ENCODE measurements around the gene HSD17B14. TPM values are rescaled to one million over a fixed set of nuclear protein-coding genes. Genes with fewer than 3 reads are reported as not detected.

The HSD17B14 gene
- total RNA-seq, 4 donors from 2014 or later: 1.6 to 6.6 (median 5.4) TPM

DNA sequence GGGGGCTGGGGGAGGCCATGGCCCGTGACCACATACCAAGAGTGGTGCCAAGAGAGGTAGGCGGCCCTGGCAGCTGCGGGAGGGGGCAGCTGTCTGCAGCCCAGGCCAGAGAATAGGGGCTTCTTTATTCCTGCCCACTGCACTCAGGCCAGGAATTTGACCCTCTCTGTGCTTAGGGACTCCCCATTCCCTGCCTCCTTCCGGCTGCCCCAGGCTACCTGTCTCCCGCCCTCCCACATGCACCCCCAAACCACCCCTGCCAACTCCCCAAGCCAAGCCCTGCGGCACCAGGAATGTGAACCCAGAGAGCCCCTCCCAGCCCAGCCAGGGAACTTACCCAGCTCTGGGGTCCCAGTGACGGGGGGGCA lies 31.4 kb upstream of the HSD17B14 start:
- 18 to 46% methylated on average over 7 of the region's 7 CpGs for WGBS, 2 donors
- intact Hi-C loops (cut with DNase I; ENCODE audit: low total_unique reads): no loop called here
- DNase-seq (ENCODE audit: low spot score in 2 of 2): no peak
- H3K4me3 ChIP-seq (ENCODE audit: low read depth, poor library complexity, severe bottlenecking): no peak overlapping the region
- TF ChIP-seq POLR2A (IDR thresholded peaks at IDR 0.05): no peak
- TF ChIP-seq, protein P1, sequence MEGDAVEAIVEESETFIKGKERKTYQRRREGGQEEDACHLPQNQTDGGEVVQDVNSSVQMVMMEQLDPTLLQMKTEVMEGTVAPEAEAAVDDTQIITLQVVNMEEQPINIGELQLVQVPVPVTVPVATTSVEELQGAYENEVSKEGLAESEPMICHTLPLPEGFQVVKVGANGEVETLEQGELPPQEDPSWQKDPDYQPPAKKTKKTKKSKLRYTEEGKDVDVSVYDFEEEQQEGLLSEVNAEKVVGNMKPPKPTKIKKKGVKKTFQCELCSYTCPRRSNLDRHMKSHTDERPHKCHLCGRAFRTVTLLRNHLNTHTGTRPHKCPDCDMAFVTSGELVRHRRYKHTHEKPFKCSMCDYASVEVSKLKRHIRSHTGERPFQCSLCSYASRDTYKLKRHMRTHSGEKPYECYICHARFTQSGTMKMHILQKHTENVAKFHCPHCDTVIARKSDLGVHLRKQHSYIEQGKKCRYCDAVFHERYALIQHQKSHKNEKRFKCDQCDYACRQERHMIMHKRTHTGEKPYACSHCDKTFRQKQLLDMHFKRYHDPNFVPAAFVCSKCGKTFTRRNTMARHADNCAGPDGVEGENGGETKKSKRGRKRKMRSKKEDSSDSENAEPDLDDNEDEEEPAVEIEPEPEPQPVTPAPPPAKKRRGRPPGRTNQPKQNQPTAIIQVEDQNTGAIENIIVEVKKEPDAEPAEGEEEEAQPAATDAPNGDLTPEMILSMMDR (IDR thresholded peaks at IDR 0.05): no peak

DNA sequence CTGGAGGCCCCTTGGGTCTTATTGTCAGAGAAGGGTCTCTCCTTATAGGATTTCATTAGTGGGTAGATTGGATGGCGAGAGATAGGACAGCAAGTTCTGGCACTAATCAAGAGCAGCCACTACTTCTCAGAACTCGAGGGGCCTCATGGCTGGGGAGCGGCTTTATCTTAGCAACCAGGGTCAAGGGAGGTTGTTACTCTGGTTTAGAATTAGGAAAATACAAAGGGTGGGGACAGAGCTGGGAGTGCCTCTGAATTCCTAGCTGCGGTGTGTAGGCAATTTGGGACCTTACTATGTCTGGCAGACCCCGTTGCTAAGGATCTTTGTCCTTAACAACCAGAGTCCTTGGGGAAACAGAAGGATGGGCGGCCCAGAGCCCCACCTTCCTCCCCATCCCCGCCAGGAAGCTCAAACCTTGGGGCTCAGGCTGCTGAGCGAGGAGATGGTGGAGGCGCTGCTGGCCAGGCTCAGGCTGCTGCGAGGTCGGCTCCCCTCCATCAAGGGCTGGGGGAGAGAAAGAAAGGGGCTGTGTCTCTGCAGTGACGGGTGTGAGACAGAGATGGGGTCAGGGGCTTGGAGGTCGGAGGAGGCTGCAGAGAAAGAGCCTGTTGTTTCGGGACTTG lies 30.9 kb upstream of the HSD17B14 start:
- intact Hi-C loops (cut with DNase I; ENCODE audit: low total_unique reads): no loop called here
- DNase-seq (ENCODE audit: low spot score in 2 of 2): no peak

DNA sequence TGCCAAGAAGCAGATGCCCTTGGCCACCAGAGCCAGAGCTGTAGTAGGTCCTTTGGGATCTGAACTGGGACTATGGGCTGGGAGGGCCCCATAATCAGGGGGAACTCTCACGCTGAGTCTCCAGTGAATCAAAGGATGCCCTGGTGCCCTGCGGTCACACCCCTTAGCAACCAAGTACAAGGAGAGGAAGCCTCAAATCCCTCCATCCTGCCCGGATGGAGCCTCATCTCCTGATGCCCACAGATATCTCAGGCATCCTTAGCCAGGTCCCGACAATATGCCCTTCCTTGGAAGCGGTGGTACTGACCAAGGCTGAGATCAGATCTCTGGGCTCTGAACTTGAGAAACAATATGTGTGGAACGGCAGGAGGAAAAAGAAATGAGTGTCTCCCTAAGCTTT lies 30.4 kb upstream of the HSD17B14 start:
- TF ChIP-seq POLR2A (IDR thresholded peaks at IDR 0.05): no peak
- TF ChIP-seq, protein P1 (IDR thresholded peaks at IDR 0.05): no peak
- intact Hi-C loops (cut with DNase I; ENCODE audit: low total_unique reads): no loop called here
- H3K4me3 ChIP-seq (ENCODE audit: low read depth, poor library complexity, severe bottlenecking): no peak overlapping the region
- WGBS, 2 donors: 54 to 57% methylated on average over 6 of the region's 6 CpGs
- no peak for DNase-seq (ENCODE audit: low spot score in 2 of 2)

More for the DNA sequence above, 30.9 kb upstream of the HSD17B14 start:
- H3K4me3 ChIP-seq (ENCODE audit: low read depth, poor library complexity, severe bottlenecking): no peak overlapping the region
- TF ChIP-seq, protein P1 (IDR thresholded peaks at IDR 0.05): no peak
- TF ChIP-seq POLR2A (IDR thresholded peaks at IDR 0.05): no peak
- 35 to 59% methylated on average over 14 of the region's 14 CpGs for WGBS, 2 donors

DNA sequence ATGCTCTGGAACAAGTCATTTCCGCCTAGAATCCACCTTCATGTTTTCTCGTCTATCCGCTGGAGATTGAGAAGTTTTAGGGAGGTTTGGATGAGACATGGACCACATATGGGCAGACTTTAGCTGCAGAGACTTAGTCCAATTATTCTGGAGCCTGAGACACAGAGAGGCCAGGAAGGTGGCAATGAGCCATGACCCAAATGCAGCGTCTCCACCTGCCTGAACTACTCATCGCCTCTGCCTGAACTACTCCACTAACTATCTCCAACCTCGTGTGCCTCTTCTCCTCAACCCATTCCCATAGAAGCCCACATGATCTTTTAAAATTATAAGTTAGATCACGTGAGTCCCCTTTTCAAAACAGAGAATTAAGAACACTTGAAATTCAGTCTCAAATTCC lies 26.5 kb upstream of the HSD17B14 start:
- TF ChIP-seq, protein P1 (IDR thresholded peaks at IDR 0.05): no peak
- TF ChIP-seq POLR2A (IDR thresholded peaks at IDR 0.05): no peak
- intact Hi-C loops (cut with DNase I; ENCODE audit: low total_unique reads): no loop called here
- DNase-seq (ENCODE audit: low spot score in 2 of 2): no peak
- no peak overlapping the region for H3K4me3 ChIP-seq (ENCODE audit: low read depth, poor library complexity, severe bottlenecking)
- 70 to 74% methylated on average over 7 of the region's 7 CpGs for WGBS, 2 donors

DNA sequence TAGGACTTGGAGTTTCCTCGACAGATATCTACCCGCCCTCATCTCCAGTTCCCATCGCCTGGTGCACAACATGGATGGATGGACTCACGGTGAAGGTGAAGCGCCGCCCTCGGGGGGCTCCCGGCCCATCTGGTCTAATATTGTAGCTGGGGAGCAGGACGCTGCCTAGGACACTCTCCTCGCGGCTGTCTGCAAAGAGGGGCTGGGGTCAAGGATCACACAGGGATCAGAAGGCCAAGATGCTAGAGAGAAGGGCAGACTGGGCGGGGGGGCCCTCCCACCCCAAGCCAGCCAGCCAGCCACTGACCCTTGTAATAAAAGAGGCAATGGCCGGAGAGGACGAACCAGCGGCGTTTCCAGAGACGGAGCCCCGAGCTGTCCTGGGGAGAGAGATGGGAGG lies 25.0 kb upstream of the HSD17B14 start:
- no peak overlapping the region for H3K4me3 ChIP-seq (ENCODE audit: low read depth, poor library complexity, severe bottlenecking)
- WGBS, 2 donors: 85 to 92% methylated on average over 18 of the region's 18 CpGs
- DNase-seq (ENCODE audit: low spot score in 2 of 2): no peak
- TF ChIP-seq, protein P1 (IDR thresholded peaks at IDR 0.05): no peak
- TF ChIP-seq POLR2A (IDR thresholded peaks at IDR 0.05): no peak
- intact Hi-C loops (cut with DNase I; ENCODE audit: low total_unique reads): no loop called here
